Fibroblast of skin of right quadriceps (primary cell): ENCODE data around the gene FOXP4.

Experiments
- DNase-seq: peaks from one replicate; pipeline ENCODE4 v3.0.0-alpha.2; 2013

The FOXP4 gene

DNA sequence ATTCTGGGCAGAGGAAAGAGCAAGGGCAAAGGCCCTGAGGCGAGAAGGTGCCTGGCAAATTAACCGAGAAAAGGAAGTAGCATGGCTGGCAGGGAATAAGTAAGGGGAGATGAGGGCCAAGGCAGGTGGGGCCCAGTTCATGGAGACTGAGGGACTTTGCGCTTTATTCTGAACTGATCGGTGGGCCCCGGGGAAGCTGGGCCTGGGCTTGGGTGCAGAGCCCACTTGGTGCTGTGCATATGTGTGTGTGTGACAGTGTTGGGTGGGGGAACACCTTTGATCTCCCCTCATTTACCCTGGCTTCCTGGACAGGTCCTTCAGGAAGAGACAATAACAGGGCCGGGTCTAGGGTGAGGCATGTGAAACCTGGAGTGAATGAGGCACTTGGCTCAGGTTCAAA is 89.2 kb downstream of the FOXP4 start:
- no peak for DNase-seq

GRCh38 chr6:41636833-41637193 is 90.6 kb downstream of the FOXP4 start:
- no peak for DNase-seq

DNA sequence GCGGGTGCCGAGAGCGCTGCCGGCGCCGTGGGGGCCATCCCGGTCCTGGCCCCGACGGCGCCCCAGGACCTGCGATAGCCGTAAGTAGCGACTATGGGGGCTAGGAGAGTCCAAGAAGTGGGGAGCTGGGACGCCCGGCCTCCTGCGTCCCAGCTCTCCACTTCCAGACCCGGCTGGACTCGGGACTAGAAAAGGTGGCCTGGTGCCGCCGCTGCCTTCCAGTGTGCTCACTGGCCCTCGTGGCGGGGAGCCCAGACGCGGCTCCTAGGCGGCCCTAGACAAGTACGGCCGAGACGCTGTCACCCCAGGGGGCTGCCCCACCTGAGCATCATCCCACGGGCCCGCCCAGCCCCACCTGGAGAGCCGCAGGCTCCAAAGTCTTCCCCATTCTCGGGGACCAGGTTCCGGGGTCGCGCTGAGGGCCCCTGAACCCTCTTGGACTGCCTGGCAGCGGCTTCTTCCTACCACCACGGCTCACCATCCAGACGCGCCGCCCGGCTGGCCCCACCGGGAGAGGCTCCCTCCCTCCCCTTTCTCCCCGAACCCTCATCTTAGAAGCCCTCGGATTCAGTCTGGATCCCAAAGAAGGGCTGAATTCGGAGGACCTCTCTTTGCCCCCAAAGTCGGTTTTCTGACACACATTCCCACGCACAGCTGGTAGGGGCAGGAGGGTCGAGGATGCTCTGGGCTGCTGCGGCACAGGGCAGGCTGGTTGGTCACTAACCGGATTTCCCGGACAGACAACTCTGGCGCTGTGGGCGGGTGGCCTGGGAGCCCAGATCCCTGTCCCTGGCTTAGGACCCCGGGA is 91.2 kb downstream of the FOXP4 start:
- no peak for DNase-seq

- peak; percentile 69 for DNase-seq
These were observed 92.1 kb downstream of the FOXP4 start, which contains the start of gene MDFI for GRCh38 chr6:41638002-41638934. Gene MDFI, plus strand, starts transcription at chr6:41638468. Its CDS starts 282 bp downstream, at chr6:41638750.

DNA sequence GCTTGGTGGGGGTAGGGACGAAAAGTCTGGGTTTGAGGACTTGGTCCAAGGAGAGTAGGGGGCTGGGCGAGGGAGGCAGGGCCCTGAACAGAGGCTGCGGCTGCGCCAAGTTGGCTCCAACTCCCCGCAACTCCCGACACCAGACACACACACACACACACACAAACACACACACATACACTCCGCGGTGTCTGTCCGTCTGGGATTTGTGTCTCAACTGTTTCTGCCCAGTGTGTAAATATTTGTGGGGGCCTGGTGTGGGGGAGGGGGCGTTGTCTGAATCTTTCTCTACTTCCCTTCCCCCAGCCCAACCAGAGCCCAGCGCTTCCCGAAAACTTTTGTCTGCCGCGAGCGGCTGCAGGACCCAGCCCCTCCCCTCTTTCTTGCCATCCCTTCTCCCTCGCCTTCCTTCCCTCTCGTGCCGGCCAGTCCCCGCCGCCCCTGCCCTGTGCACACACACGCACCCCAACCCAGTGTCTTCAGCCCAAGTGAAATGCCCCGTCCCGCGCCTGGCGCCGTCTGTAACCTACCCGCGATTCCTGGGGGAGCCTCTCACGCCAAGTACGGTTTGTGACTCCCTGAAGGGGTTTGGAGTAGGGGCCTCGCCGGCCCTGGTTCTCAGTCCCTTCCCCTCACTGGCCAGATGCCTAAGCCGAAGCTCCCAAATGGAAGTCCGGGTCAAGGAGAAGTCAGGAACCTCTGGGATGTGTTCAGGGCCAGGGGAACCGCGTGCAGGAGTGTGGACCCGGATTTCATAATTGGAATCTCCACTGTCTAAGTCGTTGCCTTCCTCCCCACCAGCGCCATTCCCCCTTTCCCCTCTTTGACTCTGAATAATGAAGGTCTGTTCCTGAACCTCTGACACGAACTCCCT is 93.0 kb downstream of the FOXP4 start:
- peak; percentile 87 for DNase-seq

GRCh38 chr6:41639809-41640371 is 93.7 kb downstream of the FOXP4 start:
- peak; percentile 50 for DNase-seq

DNA sequence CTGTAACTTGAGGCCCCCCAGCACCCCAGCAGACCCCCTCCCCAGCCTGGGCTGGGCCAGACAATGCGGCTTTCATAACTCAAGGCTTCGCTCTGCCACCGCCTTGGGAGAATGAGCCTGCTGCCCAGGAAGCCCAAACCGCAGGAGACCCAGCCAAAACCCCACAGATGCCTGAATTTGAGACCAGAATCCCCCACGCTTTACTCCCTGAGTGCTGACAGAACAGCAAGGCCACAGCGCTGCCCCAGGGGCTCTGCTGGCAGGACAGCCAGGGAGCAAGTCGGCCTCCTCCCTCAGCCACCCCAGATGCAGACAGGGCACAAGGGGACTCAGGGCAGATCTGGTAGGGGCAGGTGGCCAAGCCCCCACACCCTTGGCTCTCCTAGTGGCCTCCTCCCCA is 94.2 kb downstream of the FOXP4 start:
- no peak for DNase-seq

GRCh38 chr6:41641352-41641925 is 95.3 kb downstream of the FOXP4 start:
- DNase-seq: no peak

- DNase-seq: no peak
These were observed 96.1 kb downstream of the FOXP4 start for GRCh38 chr6:41642090-41642959.

- no peak for DNase-seq
These were observed 97.0 kb downstream of the FOXP4 start for GRCh38 chr6:41642960-41643898.

- no peak for DNase-seq
These were observed 97.7 kb downstream of the FOXP4 start for GRCh38 chr6:41643899-41644269.

DNA sequence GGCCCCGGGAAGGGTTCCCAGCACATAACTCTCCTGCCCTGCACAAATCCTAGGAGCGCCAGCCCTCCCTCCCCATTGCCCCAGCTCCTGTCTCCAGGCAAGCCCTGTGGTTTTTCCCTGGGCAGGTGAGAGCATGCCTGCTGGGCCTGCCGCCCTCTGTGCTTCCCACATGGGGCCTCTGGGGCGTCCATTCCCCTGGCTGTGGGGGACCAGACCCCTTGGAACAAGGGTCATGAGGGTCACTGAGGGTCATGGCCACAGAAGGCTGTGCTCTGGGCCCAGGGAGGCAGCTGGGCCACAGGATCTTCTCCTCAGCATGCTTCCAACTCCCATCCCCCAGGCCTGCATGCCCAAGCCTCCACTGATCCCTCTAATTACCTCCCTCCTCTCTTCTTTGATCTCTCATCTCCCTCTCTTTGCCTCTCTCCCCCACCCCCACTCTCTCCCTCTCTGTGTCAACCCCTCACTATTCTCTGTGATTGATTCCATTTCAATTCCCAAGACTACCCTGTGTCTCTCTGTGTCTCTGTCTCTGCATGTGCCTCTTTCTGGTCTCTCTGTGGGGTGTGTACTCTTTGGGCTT is 98.2 kb downstream of the FOXP4 start:
- DNase-seq: no peak

- no peak for DNase-seq
These were observed 98.9 kb downstream of the FOXP4 start for GRCh38 chr6:41645007-41645618.

DNA sequence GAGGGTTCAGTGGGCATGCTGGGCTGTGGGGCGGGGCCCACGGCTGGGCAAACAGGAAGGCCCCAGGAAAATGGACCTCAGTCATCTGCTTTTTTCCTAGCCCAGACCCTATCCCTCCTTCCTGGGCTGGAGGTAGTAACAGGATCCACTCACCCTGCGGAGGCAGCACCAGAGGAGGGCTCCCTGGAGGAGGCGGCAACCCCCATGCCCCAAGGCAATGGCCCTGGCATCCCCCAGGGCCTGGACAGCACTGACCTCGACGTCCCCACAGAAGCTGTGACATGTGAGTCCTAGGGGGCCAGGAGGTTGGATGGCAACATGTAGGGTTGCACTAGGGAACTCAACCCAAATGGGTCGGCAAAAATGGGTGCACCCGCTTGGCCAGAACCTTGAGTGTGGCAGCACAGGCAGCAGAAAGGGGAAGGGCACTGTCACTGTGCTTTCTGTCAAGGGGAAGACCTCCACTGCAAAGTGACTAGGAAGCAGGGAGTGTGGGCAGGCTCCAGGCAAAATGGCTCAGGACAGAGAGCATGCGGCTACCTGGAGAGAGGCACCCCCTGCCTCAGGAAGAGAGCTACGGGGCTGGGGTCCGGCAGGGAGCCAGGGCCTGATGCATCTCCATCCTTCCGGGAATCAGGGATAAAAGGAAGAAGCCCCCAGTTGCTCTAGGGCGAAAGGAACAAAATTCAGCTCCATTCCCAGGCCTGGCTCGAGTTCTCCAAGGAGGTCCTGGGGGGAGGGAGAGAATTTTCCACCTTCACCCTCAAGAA is 100.0 kb downstream of the FOXP4 start:
- no peak for DNase-seq

DNA sequence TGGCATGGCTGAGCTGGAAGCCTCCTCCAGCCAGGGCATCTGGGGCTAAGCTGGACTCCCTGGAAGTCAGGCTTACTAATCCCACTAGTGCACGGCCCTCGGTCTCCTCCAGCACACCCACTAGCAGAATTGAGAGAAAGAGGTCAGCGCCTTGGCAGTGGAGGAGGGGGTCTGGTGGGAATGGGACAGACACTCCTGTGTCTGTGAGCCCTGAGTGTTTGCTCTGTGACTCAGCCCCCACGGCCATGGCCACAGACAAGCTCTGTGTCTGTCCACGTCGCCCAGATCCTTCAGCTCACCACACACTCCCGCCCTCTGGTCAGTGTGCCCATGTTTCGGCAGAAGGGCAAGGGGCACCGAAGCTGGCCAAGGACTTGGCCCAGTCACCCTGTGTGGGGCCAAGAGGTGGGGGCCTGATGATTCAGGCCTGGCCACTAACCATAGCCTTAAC is 100.9 kb downstream of the FOXP4 start:
- no peak for DNase-seq

GRCh38 chr6:41648070-41648585 is 101.9 kb downstream of the FOXP4 start:
- no peak for DNase-seq

- no peak for DNase-seq
These were observed 102.7 kb downstream of the FOXP4 start for GRCh38 chr6:41648921-41649320.

GRCh38 chr6:41649596-41649995 is 103.4 kb downstream of the FOXP4 start:
- DNase-seq: no peak
